Activated naive CD4-positive, alpha-beta T cell treated with anti-CD3 and anti-CD28 coated beads, Interleukin-2, amount 10 ng/mL, durations not matched to agents 7 days and 5 days (primary cell): ENCODE data around the gene CTSA.
"Not testable (repeated sequence)": the region's sequence is repeated elsewhere in the genome, so short reads cannot be mapped to it uniquely, and the experiment has no call there.

Experiments
- CTCF ChIA-PET: fragments of 350-600 bp; sonication (Branson Sonifier 250); formaldehyde crosslinking; loops from one replicate; lab custom pipeline; 2021; ENCODE audit warnings: antibody characterized with exemption; lab: Charles Lee
- DNase-seq: peaks from one replicate; pipeline ENCODE4 v3.0.0-alpha.2; 2020
- H3K27ac Mint-ChIP-seq: one replicate; pipeline ENCODE4 v1.8.0; 2021; ENCODE audit warnings: mild to moderate bottlenecking, moderate library complexity, mixed read lengths
- H3K27me3 Mint-ChIP-seq: one replicate; pipeline ENCODE4 v1.8.0; 2021; ENCODE audit warnings: mild to moderate bottlenecking, mixed read lengths
- H3K36me3 Mint-ChIP-seq: one replicate; pipeline ENCODE4 v1.8.0; 2021; ENCODE audit warnings: mixed read lengths
- H3K4me1 Mint-ChIP-seq: one replicate; pipeline ENCODE4 v1.8.0; 2021; ENCODE audit warnings: mixed read lengths
- H3K4me3 Mint-ChIP-seq: one replicate; pipeline ENCODE4 v1.8.0; 2021; ENCODE audit warnings: mild to moderate bottlenecking, moderate library complexity, mixed read lengths
- H3K9me3 Mint-ChIP-seq: one replicate; pipeline ENCODE4 v1.8.0; 2021; ENCODE audit warnings: mixed read lengths

Gene CTSA

GRCh38 chr20:45894797-45895196, 3.7 kb downstream of the CTSA start:
- Mint-ChIP-seq H3K4me3 (no peak overlapping the region), H3K9me3 (no peaks in the 10 kb centered on the region)
- CTCF ChIA-PET: no interaction called here

GRCh38 chr20:45896641-45897161, 5.6 kb downstream of the CTSA start:
- Mint-ChIP-seq H3K4me3 (no peak overlapping the region), H3K36me3 (peaks cover 10% of the 10 kb centered on the region), H3K27me3 (no peaks in the 10 kb centered on the region), H3K9me3 (no peaks in the 10 kb centered on the region), H3K27ac (no peak overlapping the region), H3K4me1 (peaks cover 22% of the 10 kb centered on the region)
- no peak for DNase-seq
- CTCF ChIA-PET: interaction anchor here (1.2 kb wide), 1 partner anchor 98 kb away, joined by 3 read pairs; no protein-coding TSS in a partner anchor

More at GRCh38 chr20:45894797-45895196, 3.7 kb downstream of the CTSA start:
- DNase-seq: no peak
- Mint-ChIP-seq H3K27ac (no peak overlapping the region), H3K27me3 (peaks cover 14% of the 10 kb centered on the region), H3K4me1 (peaks cover 33% of the 10 kb centered on the region), H3K36me3 (peaks cover 10% of the 10 kb centered on the region)

- Mint-ChIP-seq H3K36me3 (peaks cover 10% of the 10 kb centered on the region), H3K9me3 (no peaks in the 10 kb centered on the region), H3K27ac (no peak overlapping the region), H3K4me3 (no peak overlapping the region), H3K27me3 (no peaks in the 10 kb centered on the region), H3K4me1 (peaks cover 17% of the 10 kb centered on the region)
- CTCF ChIA-PET: interaction anchor here (1.2 kb wide), 1 partner anchor 98 kb away, joined by 3 read pairs; no protein-coding TSS in a partner anchor
- no peak for DNase-seq
Measured at GRCh38 chr20:45897289-45897688, 6.2 kb downstream of the CTSA start.

- Mint-ChIP-seq H3K27me3 (no peaks in the 10 kb centered on the region), H3K9me3 (no peaks in the 10 kb centered on the region), H3K27ac (no peak overlapping the region), H3K4me3 (no peak overlapping the region), H3K36me3 (peaks cover 10% of the 10 kb centered on the region), H3K4me1 (peaks cover 13% of the 10 kb centered on the region)
- CTCF ChIA-PET: no interaction called here
- DNase-seq: no peak
Measured at GRCh38 chr20:45897692-45898091, 6.6 kb downstream of the CTSA start.

- DNase-seq: no peak
- no peaks in the 10 kb centered on the region for H3K27me3 Mint-ChIP-seq
- H3K27ac Mint-ChIP-seq: no peak overlapping the region
- H3K36me3 Mint-ChIP-seq: peaks cover 7% of the 10 kb centered on the region
- H3K4me1 Mint-ChIP-seq: peaks cover 7% of the 10 kb centered on the region
- no peaks in the 10 kb centered on the region for H3K9me3 Mint-ChIP-seq
- H3K4me3 Mint-ChIP-seq: no peak overlapping the region
- CTCF ChIA-PET: no interaction called here
Measured at GRCh38 chr20:45898285-45898684, 7.2 kb downstream of the CTSA start.

GRCh38 chr20:45899046-45899835, 8.1 kb downstream of the CTSA start:
- CTCF ChIA-PET: interaction anchor here (1.6 kb wide), 1 partner anchor 71 kb away, joined by 4 read pairs; no protein-coding TSS in a partner anchor
- Mint-ChIP-seq H3K36me3 (peaks cover 7% of the 10 kb centered on the region), H3K27ac (no peak overlapping the region), H3K27me3 (no peaks in the 10 kb centered on the region), H3K4me1 (no peaks in the 10 kb centered on the region), H3K4me3 (no peak overlapping the region), H3K9me3 (no peaks in the 10 kb centered on the region)
- no peak for DNase-seq

GRCh38 chr20:45901332-45901731, 10.2 kb downstream of the CTSA start:
- H3K36me3 Mint-ChIP-seq, CTCF ChIA-PET, DNase-seq, H3K9me3 Mint-ChIP-seq, H3K27ac Mint-ChIP-seq, H3K4me3 Mint-ChIP-seq, H3K4me1 Mint-ChIP-seq, H3K27me3 Mint-ChIP-seq: not testable (repeated sequence)

GRCh38 chr20:45902199-45902701, 11.1 kb downstream of the CTSA start:
- H3K27ac Mint-ChIP-seq: peak overlapping the region; percentile 14
- H3K9me3 Mint-ChIP-seq: no peaks in the 10 kb centered on the region
- DNase-seq: no peak
- CTCF ChIA-PET: no interaction called here
- H3K36me3 Mint-ChIP-seq: peaks cover 3% of the 10 kb centered on the region
- no peaks in the 10 kb centered on the region for H3K4me1 Mint-ChIP-seq
- H3K4me3 Mint-ChIP-seq: no peak overlapping the region
- H3K27me3 Mint-ChIP-seq: peaks cover 6% of the 10 kb centered on the region

GRCh38 chr20:45904583-45905504, 13.7 kb downstream of the CTSA start:
- H3K27me3 Mint-ChIP-seq: peaks cover 6% of the 10 kb centered on the region
- H3K4me1 Mint-ChIP-seq: no peaks in the 10 kb centered on the region
- DNase-seq: no peak
- H3K9me3 Mint-ChIP-seq: no peaks in the 10 kb centered on the region
- CTCF ChIA-PET: interaction anchor here (1.4 to 1.6 kb wide), 2 partner anchors 14 to 23 kb away, joined by 3 read pairs; partner anchors contain the start of genes NEURL2 and ZSWIM1
- H3K4me3 Mint-ChIP-seq: no peak overlapping the region
- H3K36me3 Mint-ChIP-seq: no peaks in the 10 kb centered on the region
- no peak overlapping the region for H3K27ac Mint-ChIP-seq

GRCh38 chr20:45905505-45906079, 14.5 kb downstream of the CTSA start:
- no peak overlapping the region for H3K4me3 Mint-ChIP-seq
- no peaks in the 10 kb centered on the region for H3K9me3 Mint-ChIP-seq
- DNase-seq: no peak
- H3K36me3 Mint-ChIP-seq: no peaks in the 10 kb centered on the region
- no peak overlapping the region for H3K27ac Mint-ChIP-seq
- peaks cover 8% of the 10 kb centered on the region for H3K27me3 Mint-ChIP-seq
- CTCF ChIA-PET: interaction anchor here (0.5 to 1.6 kb wide), 3 partner anchors 15 to 445 kb away, joined by 3 read pairs; partner anchors contain the start of genes NEURL2 and ZSWIM1
- peaks cover 2% of the 10 kb centered on the region for H3K4me1 Mint-ChIP-seq

GRCh38 chr20:45907219-45907948, 16.2 kb downstream of the CTSA start:
- no peak for DNase-seq
- Mint-ChIP-seq H3K36me3 (no peaks in the 10 kb centered on the region), H3K27ac (no peak overlapping the region), H3K4me1 (peaks cover 16% of the 10 kb centered on the region), H3K27me3 (peaks cover 26% of the 10 kb centered on the region), H3K9me3 (no peaks in the 10 kb centered on the region), H3K4me3 (no peak overlapping the region)
- CTCF ChIA-PET: no interaction called here

GRCh38 chr20:45908084-45908483, 16.9 kb downstream of the CTSA start:
- peaks cover 19% of the 10 kb centered on the region for H3K4me1 Mint-ChIP-seq
- H3K9me3 Mint-ChIP-seq: no peaks in the 10 kb centered on the region
- CTCF ChIA-PET: no interaction called here
- no peaks in the 10 kb centered on the region for H3K36me3 Mint-ChIP-seq
- no peak overlapping the region for H3K4me3 Mint-ChIP-seq
- H3K27me3 Mint-ChIP-seq: peaks cover 33% of the 10 kb centered on the region
- H3K27ac Mint-ChIP-seq: no peak overlapping the region
- no peak for DNase-seq

GRCh38 chr20:45909336-45909808, 18.2 kb downstream of the CTSA start:
- CTCF ChIA-PET: interaction anchor here (1.0 to 1.5 kb wide), 2 partner anchors 19 to 60 kb away, joined by 3 to 5 read pairs; partner anchors contain the start of genes CTSA and NEURL2
- H3K4me1 Mint-ChIP-seq: peaks cover 20% of the 10 kb centered on the region
- no peak for DNase-seq
- H3K27me3 Mint-ChIP-seq: peaks cover 41% of the 10 kb centered on the region
- no peaks in the 10 kb centered on the region for H3K9me3 Mint-ChIP-seq
- H3K4me3 Mint-ChIP-seq: no peak overlapping the region
- H3K27ac Mint-ChIP-seq: no peak overlapping the region
- H3K36me3 Mint-ChIP-seq: no peaks in the 10 kb centered on the region
